Brain microvascular endothelial cell (primary cell): Measurements from ENCODE around the gene TRABD2B.

Experiments used
- DNase-seq: peaks from one replicate; pipeline ENCODE4 v3.0.0-alpha.2; 2020
- H3K27ac ChIP-seq: fragments of 250-450 bp; sonication (Bioruptor Pico); 2 replicates; pipeline ENCODE4 v1.5.1; 2020; ENCODE audit warnings: mild to moderate bottlenecking, moderate library complexity
- H3K27me3 ChIP-seq: fragments of 250-450 bp; sonication (Bioruptor Pico); replicated peaks from 2 replicates; pipeline ENCODE4 v1.5.1; 2020; ENCODE audit warnings: mild to moderate bottlenecking
- H3K36me3 ChIP-seq: fragments of 250-450 bp; sonication (Bioruptor Pico); replicated peaks from 2 replicates; pipeline ENCODE4 v1.5.1; 2020; ENCODE audit warnings: mild to moderate bottlenecking
- H3K4me3 ChIP-seq: 2 replicates; pipeline ENCODE4 v1.5.1; 2011; ENCODE audit warnings: low read depth, mild to moderate bottlenecking, control low read depth, low read length, moderate library complexity
- in situ Hi-C: cut with HindIII; loops from 2 replicates; pipeline ENCODE4 v1.10.0; 2017; ENCODE audit warnings: low sequenced_read_pairs, low pct_ligation_motif_present
- TF ChIP-seq, protein P1 (sequence below): IDR thresholded peaks from 2 replicates; pipeline ENCODE4 v1.5.1; 2011; ENCODE audit warnings: low read depth, mild to moderate bottlenecking, moderate library complexity, low read length, control low read depth, inconsistent platforms; ENCODE audit errors: missing control alignments

TRABD2B gene

DNA sequence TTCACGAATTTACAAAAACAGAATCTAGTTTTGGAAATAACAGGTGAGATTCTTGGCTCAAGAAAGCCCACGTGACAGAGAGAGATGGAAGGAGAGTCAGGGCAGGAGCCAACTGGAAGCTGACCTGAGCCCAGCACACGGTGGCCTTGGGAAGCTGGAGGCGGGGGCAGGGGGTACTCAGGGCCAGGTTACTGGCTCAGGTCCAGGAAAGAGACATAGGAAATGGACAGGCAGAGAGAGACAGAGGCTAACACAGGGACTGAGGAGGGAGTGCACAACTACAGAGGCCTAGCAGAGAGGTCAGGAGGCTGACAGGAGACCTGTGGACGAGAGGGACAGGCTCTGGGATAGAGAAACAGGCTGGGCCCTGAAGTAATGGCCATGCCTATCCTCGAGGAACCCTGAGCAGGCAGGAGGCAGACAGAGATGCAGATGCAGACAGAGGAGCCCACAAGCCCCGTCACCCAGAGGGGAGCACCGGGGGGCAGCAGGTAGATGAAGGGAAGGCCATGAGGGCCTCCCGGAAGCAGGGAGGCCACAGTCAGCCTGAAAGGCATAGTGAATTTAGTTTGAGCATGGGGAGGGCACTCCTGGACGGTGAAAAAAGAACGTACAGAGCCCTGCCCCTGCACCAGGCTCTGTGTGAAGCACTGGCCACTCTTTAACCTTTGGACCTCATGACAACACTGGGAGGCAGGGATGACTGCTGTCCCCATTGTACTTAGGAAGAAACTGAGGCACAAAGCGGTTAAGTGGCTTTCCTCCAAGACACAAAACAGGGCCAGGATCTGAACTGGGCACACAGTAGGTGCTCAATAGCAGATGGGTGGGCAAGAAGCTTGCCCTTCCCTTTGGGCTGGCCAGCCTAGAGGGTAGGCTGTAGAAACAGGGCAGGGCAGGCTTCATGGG lies 230.1 kb downstream of the TRABD2B start:
- no peak for DNase-seq
- in situ Hi-C loops: no loop called here

GRCh38 chr1:47765742-47766485 lies 231.3 kb downstream of the TRABD2B start:
- in situ Hi-C loops: no loop called here
- Histone ChIP-seq H3K4me3 (no peak overlapping the region), H3K27ac (no peak overlapping the region), H3K36me3 (no peaks in the 10 kb centered on the region), H3K27me3 (no peaks in the 10 kb centered on the region)
- TF ChIP-seq, protein P1, sequence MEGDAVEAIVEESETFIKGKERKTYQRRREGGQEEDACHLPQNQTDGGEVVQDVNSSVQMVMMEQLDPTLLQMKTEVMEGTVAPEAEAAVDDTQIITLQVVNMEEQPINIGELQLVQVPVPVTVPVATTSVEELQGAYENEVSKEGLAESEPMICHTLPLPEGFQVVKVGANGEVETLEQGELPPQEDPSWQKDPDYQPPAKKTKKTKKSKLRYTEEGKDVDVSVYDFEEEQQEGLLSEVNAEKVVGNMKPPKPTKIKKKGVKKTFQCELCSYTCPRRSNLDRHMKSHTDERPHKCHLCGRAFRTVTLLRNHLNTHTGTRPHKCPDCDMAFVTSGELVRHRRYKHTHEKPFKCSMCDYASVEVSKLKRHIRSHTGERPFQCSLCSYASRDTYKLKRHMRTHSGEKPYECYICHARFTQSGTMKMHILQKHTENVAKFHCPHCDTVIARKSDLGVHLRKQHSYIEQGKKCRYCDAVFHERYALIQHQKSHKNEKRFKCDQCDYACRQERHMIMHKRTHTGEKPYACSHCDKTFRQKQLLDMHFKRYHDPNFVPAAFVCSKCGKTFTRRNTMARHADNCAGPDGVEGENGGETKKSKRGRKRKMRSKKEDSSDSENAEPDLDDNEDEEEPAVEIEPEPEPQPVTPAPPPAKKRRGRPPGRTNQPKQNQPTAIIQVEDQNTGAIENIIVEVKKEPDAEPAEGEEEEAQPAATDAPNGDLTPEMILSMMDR: no peak
- DNase-seq: no peak

More for the DNA sequence above, 230.1 kb downstream of the TRABD2B start:
- Histone ChIP-seq H3K27ac (no peak overlapping the region), H3K36me3 (no peaks in the 10 kb centered on the region), H3K4me3 (no peak overlapping the region), H3K27me3 (no peaks in the 10 kb centered on the region)
- TF ChIP-seq, protein P1: no peak

DNA sequence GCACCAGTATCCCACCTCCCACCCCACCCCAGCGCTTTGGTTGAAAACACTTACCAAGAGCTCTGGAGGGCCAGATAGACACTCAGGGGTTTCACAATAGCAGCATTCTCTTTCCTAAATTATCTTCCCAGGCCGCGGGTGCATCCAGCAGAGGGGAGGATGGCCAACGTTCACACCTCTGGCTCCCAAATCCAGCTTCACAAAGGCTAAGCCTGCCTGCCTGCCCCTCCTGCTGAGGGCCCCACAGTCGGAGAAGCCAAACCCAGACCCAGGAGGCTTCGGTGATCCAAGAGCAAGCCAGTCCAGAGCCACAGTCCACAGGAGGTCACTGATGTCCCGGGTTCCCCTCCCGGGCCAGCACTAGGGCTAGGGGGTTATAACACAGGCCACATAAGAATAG lies 231.9 kb downstream of the TRABD2B start:
- H3K4me3 ChIP-seq: no peak overlapping the region
- no peak for DNase-seq
- TF ChIP-seq, protein P1: no peak
- H3K27ac ChIP-seq: no peak overlapping the region
- no peaks in the 10 kb centered on the region for H3K36me3 ChIP-seq
- in situ Hi-C loops: no loop called here
- no peaks in the 10 kb centered on the region for H3K27me3 ChIP-seq

- H3K4me3 ChIP-seq: no peak overlapping the region
- H3K27ac ChIP-seq: no peak overlapping the region
- DNase-seq: no peak
- in situ Hi-C loops: no loop called here
- H3K36me3 ChIP-seq: no peaks in the 10 kb centered on the region
- TF ChIP-seq, protein P1: no peak
- H3K27me3 ChIP-seq: no peaks in the 10 kb centered on the region
Observed at GRCh38 chr1:47764461-47765046, 232.6 kb downstream of the TRABD2B start.

- Histone ChIP-seq H3K27ac (no peak overlapping the region), H3K36me3 (no peaks in the 10 kb centered on the region), H3K27me3 (no peaks in the 10 kb centered on the region), H3K4me3 (no peak overlapping the region)
- in situ Hi-C loops: no loop called here
- TF ChIP-seq, protein P1: no peak
- DNase-seq: peak; percentile 13
Observed at GRCh38 chr1:47763591-47764171, 233.5 kb downstream of the TRABD2B start.
